Bronchial epithelial cell (primary cell): Measurements from ENCODE around the gene OR13C3. TPM values are rescaled to one million over a fixed set of nuclear protein-coding genes. Genes with fewer than 3 reads are reported as not detected.

Experiments used
- DNase-seq: peaks from one replicate; pipeline ENCODE4 v3.0.0-alpha.2; 2010; ENCODE audit warnings: low read depth
- FAIRE-seq: peaks from 2 replicates; lab custom pipeline; 2011; peaks lifted over from hg19 to GRCh38; lab: Jason Lieb, UNC
- H3K27me3 ChIP-seq: 2 replicates; pipeline ENCODE4 v1.5.1; 2011; ENCODE audit warnings: low read length; ENCODE audit not compliant: control insufficient read depth, insufficient read depth
- H3K36me3 ChIP-seq: 2 replicates; pipeline ENCODE4 v1.5.1; 2011; ENCODE audit warnings: low read length; ENCODE audit not compliant: control insufficient read depth, insufficient read depth
- H3K4me3 ChIP-seq: 2 replicates; pipeline ENCODE4 v1.5.1; 2011; ENCODE audit warnings: mild to moderate bottlenecking, low read depth, low read length, control low read depth
- total RNA-seq: library from RNA; depleted of rRNA; stranded (reverse); fragments of >200 nt; gene quantifications from 2 replicates; pipeline ENCODE4 v1.2.1, GENCODE V29; 2014
- TF ChIP-seq, protein P1 (sequence below): IDR thresholded peaks from 2 replicates; pipeline ENCODE4 v1.5.1; 2011; ENCODE audit warnings: mild to moderate bottlenecking, moderate library complexity, low read length, control low read depth, inconsistent platforms; ENCODE audit not compliant: insufficient read depth, severe bottlenecking

Gene OR13C3
- total RNA-seq, result not detected in 2 replicates

DNA sequence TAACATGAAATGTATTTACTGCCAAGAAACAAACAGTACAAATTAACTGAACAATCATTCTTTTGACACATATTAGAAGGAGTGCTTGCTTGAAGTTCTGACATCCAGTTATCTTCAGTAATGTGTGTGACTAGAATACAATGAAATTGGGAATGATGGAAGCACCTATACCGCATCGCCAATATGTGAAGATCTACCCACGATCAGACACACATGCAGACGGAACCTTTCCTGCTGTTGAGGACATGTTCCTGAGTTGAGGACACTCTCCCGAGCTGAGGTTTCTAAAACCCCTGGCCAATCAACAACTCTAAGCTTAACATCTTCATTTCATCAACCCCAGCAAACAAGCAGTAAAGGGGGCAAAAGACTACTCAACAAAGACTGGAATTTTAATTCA, at the start of gene OR13C3:
OR13C3 (minus strand) TSS at position 101 of the 400 bp plus-strand sequence. CDS start 133 bp downstream, outside the sequence.
- no peak within 1 kb of the TSS for H3K4me3 ChIP-seq
- DNase-seq, result no peak
- FAIRE-seq, result no peak
- H3K36me3 ChIP-seq, result no peaks in the 10 kb centered on the region
- TF ChIP-seq, protein P1, sequence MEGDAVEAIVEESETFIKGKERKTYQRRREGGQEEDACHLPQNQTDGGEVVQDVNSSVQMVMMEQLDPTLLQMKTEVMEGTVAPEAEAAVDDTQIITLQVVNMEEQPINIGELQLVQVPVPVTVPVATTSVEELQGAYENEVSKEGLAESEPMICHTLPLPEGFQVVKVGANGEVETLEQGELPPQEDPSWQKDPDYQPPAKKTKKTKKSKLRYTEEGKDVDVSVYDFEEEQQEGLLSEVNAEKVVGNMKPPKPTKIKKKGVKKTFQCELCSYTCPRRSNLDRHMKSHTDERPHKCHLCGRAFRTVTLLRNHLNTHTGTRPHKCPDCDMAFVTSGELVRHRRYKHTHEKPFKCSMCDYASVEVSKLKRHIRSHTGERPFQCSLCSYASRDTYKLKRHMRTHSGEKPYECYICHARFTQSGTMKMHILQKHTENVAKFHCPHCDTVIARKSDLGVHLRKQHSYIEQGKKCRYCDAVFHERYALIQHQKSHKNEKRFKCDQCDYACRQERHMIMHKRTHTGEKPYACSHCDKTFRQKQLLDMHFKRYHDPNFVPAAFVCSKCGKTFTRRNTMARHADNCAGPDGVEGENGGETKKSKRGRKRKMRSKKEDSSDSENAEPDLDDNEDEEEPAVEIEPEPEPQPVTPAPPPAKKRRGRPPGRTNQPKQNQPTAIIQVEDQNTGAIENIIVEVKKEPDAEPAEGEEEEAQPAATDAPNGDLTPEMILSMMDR, result no peak
- no peaks in the 10 kb centered on the region for H3K27me3 ChIP-seq

DNA sequence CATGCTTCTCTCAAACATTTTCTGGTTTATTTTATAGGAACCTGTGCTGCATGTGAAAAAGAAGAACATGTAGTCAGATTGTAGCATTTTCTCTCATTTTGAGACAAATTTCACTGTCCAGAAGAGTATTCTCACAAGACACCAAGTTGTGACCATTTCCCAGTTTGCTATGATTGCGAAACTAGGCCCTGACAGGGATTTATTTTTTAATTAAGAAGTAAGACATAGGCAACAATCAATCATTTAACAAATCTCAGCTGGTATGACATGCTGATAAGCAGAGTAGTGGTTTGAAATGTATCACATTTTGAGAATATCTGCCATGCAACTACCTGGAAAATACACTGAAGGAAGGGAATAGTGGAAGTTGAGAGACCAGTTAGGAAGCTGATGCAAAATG, 43.9 kb upstream of the OR13C3 start:
- Histone ChIP-seq H3K4me3 (no peak overlapping the region), H3K27me3 (no peaks in the 10 kb centered on the region), H3K36me3 (no peaks in the 10 kb centered on the region)
- TF ChIP-seq, protein P1, result no peak
- no peak for DNase-seq
- FAIRE-seq, result no peak

DNA sequence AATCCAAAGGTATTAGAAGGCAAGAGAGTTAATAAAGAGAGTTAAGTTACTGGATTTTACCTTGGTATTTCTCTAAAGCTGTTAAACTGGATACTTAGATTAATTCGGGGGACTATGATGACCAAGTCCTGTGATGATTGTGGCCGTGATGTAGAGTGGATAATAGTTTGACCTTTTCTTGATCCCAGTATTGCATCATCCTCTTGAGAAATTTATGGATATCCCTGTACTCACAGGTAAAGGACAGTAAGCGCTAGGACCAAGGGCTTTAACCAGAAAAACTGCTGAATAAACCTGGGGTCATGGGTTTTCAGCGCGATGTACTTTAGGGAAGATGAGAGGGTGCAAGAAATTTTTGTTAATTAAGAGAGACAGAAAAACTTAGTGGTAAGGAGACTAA, 40.6 kb upstream of the OR13C3 start:
- FAIRE-seq (no peak), DNase-seq (no peak)
- no peaks in the 10 kb centered on the region for H3K36me3 ChIP-seq
- H3K4me3 ChIP-seq, result no peak overlapping the region
- H3K27me3 ChIP-seq, result no peaks in the 10 kb centered on the region
- TF ChIP-seq, protein P1, result no peak

DNA sequence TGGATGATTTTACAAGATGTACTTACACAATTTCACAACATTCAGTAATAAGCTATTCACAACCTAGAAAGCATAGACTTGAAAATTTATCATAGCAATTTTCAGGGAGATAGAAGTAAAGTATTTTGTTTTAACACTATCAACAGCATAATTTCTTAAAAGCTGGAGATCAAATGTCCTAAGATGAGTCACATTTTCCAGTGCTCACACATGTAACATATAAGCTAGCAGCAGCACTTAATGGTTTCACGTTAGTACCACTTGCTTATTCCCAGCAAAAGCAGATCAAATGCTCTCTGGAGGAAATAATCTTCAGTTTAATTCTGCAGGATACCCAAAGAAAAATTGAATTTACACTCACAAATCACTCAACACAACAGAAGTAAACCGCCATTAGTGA, 38.8 kb upstream of the OR13C3 start:
- no peaks in the 10 kb centered on the region for H3K36me3 ChIP-seq
- DNase-seq (peak; percentile 3), FAIRE-seq (no peak)
- no peak overlapping the region for H3K4me3 ChIP-seq
- TF ChIP-seq, protein P1, result no peak
- no peaks in the 10 kb centered on the region for H3K27me3 ChIP-seq

DNA sequence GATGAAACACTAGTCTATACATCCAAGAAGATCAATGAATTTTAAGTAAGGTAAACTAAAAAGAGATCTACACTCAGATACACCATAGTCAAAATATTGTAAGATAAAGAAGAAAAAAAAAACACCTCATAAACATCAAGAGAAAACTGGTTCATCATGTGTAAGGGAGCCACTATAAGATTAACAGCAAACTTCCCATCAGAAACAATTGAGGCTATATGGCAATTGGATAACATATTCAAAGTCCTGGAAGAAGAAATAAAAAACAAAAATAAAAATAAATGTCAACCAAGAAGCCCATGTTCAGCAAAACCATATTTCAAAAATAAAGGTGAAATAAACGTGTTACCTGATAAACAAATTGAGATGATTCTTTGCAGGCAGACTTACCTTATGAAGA, 36.0 kb upstream of the OR13C3 start:
- TF ChIP-seq, protein P1, result no peak
- no peaks in the 10 kb centered on the region for H3K36me3 ChIP-seq
- DNase-seq (no peak), FAIRE-seq (no peak)
- no peaks in the 10 kb centered on the region for H3K27me3 ChIP-seq
- no peak overlapping the region for H3K4me3 ChIP-seq

DNA sequence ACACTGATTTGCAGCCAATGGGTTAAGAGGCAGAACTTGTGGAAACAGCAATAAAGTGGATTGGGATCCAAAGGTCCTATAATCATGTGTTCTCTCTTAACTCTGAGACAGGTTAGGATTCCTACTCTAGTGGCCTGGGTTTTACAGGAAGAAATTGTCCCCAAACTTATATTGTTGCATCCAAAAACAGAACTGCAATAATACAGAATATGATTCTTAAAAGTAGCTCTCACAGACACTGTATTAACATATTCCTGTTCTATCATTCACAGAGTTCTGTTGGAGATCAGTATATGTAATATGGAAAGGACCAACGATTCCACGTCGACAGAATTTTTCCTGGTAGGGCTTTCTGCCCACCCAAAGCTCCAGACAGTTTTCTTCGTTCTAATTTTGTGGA, 32.2 kb upstream of the OR13C3 start, which contains the start of gene OR13C8:
OR13C8 (plus strand) TSS at position 301 of the 400 bp plus-strand sequence; CDS start at position 301, 0 bp downstream.
- Histone ChIP-seq H3K27me3 (no peaks in the 10 kb centered on the region), H3K4me3 (no peak within 1 kb of the TSS), H3K36me3 (no peaks in the 10 kb centered on the region)
- FAIRE-seq (no peak), DNase-seq (no peak)
- TF ChIP-seq, protein P1, result no peak
